Pancreas (tissue), 10 donors: ENCODE data around the gene PMVK. TPM values are rescaled to one million over a fixed set of nuclear protein-coding genes. Genes with fewer than 3 reads are reported as not detected.

Experiments
- ATAC-seq, 4 donors: fragments of 200-7000 bp; cut with Tn5 transposase; one replicate each; pipeline versions ENCODE4 v1.8.0 to v1.9.1; 2020; ENCODE audit warnings: mild to moderate bottlenecking in 4 of 4, moderate library complexity in 4 of 4
- DNase-seq, 6 donors: peaks; one replicate each; pipeline ENCODE4 v3.0.0-alpha.2; 2020
- FAIRE-seq: peaks from 2 replicates; lab custom pipeline; 2012; peaks lifted over from hg19 to GRCh38; lab: Jason Lieb, UNC
- H3K27ac ChIP-seq, 4 donors: fragments of 200-600 bp; sonication (generic); 1 replicate in 3 of 4; 2 replicates in 1 of 4; pipeline versions ENCODE4 v1.5.0 to v1.8.0; 2020
- H3K27me3 ChIP-seq, 4 donors: fragments of 200-600 bp; one replicate each; pipeline ENCODE4 v1.8.0; 2021
- H3K36me3 ChIP-seq, 3 donors: fragments of 200-600 bp; sonication (generic) in 1 of 3; one replicate each; pipeline versions ENCODE4 v1.5.0 to v1.8.0; 2020 to 2021
- H3K4me1 ChIP-seq, 3 donors: fragments of 200-600 bp; one replicate each; pipeline ENCODE4 v1.8.0; 2021
- H3K4me3 ChIP-seq, 4 donors: fragments of 200-600 bp; sonication (generic) in 2 of 4; one replicate each; pipeline versions ENCODE4 v1.5.0 to v1.8.0; 2020 to 2021
- H3K9me3 ChIP-seq, 4 donors: fragments of 200-600 bp; one replicate each; pipeline ENCODE4 v1.8.0; 2021
- WGBS, 2 donors: extraction: QIAGEN DNeasy Blood & Tissue Kit; methylation state at CpG; one replicate each; pipeline ENCODE4 v1.1.7; 2013; 5-methylcytosine and 5-hydroxymethylcytosine counted together
- intact Hi-C, 3 donors: fragments of 100-400 bp; cut with DNase I; formaldehyde crosslinking; loops; one replicate each; pipeline versions ENCODE4 v1.11.1 to v1.14.2; 2022
- polyA plus RNA-seq, 2 donors: library from polyadenylated mRNA; stranded (reverse); fragments of 200-250 nt; gene quantifications; one replicate each; pipeline ENCODE4 v1.2.3, GENCODE V29; 2013
- total RNA-seq, 6 donors: library from RNA; stranded (reverse); fragmentation: NEBNext Ultra II Directional in 4 of 6; extraction: Animal tissue kit (Norgen Biotek cat#: 25700) in 4 of 6; gene quantifications; one replicate each; pipeline versions ENCODE4 v1.2.1 to v1.2.4, GENCODE V29; 2021 to 2023
- TF ChIP-seq, protein P1 (sequence below), 4 donors: fragments of 200-600 bp; sonication (generic) in 3 of 4; IDR thresholded peaks; one replicate each; pipeline versions ENCODE4 v1.5.0 to v1.8.0; 2021; ENCODE audit warnings: antibody characterized with exemption in 4 of 4
- donor health status: healthy with polysubstance abuse.
- donor health status: DM: no; HTN: no; CAD: no; lungs with moderate emphysema.
- donor health status: DM: no; HTN: no; CAD: no.
- donor health status: control.
- donor health status: control.
- donor health status: Bipolar disorder and iron deficiency.
- donor health status: DM: yes; HTN: yes; CAD: no.
- donor health status: DM: no; HTN: no; CAD: no.
- donor health status: DM: no; HTN: no; CAD: no.
- donor health status: DM: yes; HTN: yes; CAD: no.

PMVK gene
- total and polyA plus RNA-seq, 8 donors: 12.4 to 32.4 (median 16.8) TPM

DNA sequence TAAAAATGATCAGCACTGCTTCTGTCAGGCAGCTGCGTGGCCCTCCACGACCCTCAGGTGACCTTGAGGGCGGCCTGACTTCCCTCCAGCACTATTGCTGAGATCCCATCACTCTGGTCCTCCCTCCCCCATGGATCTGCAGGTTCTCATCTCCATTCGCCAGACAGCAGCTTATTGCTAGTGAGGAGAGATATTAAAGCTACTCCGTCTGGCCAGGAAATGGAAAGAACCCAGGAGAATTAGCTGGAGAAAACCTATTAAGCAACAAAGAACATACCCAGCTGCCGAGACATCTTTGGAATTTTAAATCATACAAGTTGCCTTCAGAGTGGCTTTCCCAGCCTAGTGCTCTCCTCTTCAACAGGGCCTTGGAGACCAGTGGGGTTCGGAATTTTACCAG is 40.7 kb downstream of the PMVK start:
- WGBS, 2 donors: 56 to 57% methylated on average over 7 of the region's 7 CpGs
- no peak for DNase-seq
- Histone ChIP-seq H3K4me3 (no peak overlapping the region), H3K36me3 (no peaks in the 10 kb centered on the region), H3K27me3 (no peaks in the 10 kb centered on the region), H3K4me1 (no peaks in the 10 kb centered on the region), H3K9me3 (no peaks in the 10 kb centered on the region), H3K27ac (no peak overlapping the region)
- no peak for ATAC-seq
- TF ChIP-seq, protein P1, sequence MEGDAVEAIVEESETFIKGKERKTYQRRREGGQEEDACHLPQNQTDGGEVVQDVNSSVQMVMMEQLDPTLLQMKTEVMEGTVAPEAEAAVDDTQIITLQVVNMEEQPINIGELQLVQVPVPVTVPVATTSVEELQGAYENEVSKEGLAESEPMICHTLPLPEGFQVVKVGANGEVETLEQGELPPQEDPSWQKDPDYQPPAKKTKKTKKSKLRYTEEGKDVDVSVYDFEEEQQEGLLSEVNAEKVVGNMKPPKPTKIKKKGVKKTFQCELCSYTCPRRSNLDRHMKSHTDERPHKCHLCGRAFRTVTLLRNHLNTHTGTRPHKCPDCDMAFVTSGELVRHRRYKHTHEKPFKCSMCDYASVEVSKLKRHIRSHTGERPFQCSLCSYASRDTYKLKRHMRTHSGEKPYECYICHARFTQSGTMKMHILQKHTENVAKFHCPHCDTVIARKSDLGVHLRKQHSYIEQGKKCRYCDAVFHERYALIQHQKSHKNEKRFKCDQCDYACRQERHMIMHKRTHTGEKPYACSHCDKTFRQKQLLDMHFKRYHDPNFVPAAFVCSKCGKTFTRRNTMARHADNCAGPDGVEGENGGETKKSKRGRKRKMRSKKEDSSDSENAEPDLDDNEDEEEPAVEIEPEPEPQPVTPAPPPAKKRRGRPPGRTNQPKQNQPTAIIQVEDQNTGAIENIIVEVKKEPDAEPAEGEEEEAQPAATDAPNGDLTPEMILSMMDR (IDR thresholded peaks at IDR 0.05): no peak
- FAIRE-seq: no peak
- intact Hi-C loops: no loop called here

DNA sequence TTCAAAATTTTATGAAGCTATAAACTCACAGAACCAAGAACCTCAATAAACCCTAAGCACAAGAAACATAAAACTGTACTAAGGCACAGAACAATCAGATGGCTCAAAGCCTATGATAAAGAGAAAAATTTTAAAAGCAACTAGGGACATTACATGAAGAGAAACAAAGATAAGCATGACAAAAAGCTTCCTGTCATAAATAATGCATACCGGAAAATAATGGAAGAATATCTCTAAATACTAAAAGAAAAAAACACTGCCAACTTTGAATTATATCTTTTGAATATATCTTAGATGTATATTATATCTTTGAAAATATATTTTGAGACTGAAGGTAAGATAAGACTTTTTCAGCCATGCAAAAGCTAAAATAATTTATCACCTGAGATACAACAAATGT is 45.1 kb downstream of the PMVK start:
- ATAC-seq (no peak), FAIRE-seq (peak; percentile 49), DNase-seq (no peak)
- H3K9me3 ChIP-seq: no peaks in the 10 kb centered on the region
- H3K4me3 ChIP-seq: no peak overlapping the region
- H3K4me1 ChIP-seq: no peaks in the 10 kb centered on the region
- no peak overlapping the region for H3K27ac ChIP-seq
- intact Hi-C loops: no loop called here
- no peaks in the 10 kb centered on the region for H3K36me3 ChIP-seq
- TF ChIP-seq, protein P1 (IDR thresholded peaks at IDR 0.05): no peak
- H3K27me3 ChIP-seq: no peaks in the 10 kb centered on the region
- 78 to 83% methylated on average over 1 of the region's 1 CpG for WGBS, 2 donors

DNA sequence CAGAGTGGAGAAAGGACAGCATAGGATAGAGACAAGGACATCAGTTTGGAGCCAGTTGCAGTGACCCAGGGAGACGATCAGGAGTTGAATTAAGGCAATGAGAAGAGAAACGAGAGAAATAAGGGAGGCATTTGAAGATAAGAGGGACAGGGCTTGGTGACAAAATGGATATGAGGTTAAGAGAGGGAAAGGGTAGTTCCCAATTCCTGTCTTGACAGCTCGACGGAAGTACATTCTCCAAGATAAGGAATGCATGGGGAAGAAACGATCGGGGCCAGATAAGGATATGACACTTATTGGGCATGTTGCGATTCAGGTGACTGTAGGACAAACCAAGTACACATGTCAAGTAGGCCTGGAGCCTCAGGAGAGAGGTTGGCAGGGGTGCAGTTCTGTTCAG is 47.8 kb downstream of the PMVK start:
- Histone ChIP-seq H3K36me3 (no peaks in the 10 kb centered on the region), H3K27me3 (no peaks in the 10 kb centered on the region), H3K27ac (no peak overlapping the region), H3K4me1 (no peaks in the 10 kb centered on the region), H3K4me3 (no peak overlapping the region), H3K9me3 (no peaks in the 10 kb centered on the region)
- WGBS, 2 donors: 59 to 63% methylated on average over 7 of the region's 7 CpGs
- intact Hi-C loops: loop anchor here in 2 of 3 donors (10.0 kb wide), 2 partner anchors 324 to 334 kb away; partner anchors contain the start of genes CHRNB2 (in 1 of the 2) and UBE2Q1 (in 1 of the 2)
- TF ChIP-seq, protein P1 (IDR thresholded peaks at IDR 0.05): no peak
- no peak for ATAC-seq
- FAIRE-seq: no peak
- no peak for DNase-seq

DNA sequence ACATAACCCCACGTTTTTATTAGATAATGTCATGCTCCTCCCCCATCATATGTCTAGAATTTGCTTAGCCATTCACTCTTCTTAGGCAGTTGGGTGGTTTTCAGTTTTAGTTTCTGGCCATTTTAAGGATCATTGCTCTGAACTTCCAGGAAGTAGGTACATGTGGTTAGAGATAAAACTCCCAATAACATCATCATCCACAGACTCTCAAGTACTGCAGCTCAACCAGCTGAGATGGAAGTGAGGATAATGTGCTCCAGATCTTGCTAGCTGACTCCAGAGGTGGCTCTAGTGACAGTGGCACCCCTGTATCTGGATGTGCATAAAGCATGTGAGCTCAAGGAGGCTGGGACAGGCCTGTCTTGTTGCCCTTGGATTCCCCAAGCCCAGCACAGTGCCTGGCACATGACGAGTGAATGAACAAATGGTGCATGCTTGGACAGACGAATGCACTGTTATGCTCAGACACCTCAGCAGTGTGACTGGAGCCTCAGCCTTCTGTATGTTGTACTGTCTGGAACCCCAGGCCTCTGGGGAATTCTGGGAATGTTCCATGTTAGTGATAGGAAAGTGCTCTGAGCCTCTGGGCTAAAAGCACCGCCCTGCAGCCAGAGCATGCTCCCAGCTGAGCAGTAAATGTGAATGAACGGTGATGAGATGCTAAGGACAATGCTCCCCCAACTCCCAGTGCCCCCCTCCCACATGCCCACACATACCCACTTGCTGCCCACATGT is 50.1 kb downstream of the PMVK start:
- H3K4me1 ChIP-seq: no peaks in the 10 kb centered on the region
- FAIRE-seq (no peak), ATAC-seq (no peak), DNase-seq (no peak)
- no peaks in the 10 kb centered on the region for H3K36me3 ChIP-seq
- no peaks in the 10 kb centered on the region for H3K9me3 ChIP-seq
- H3K27ac ChIP-seq: no peak overlapping the region
- TF ChIP-seq, protein P1 (IDR thresholded peaks at IDR 0.05): no peak
- intact Hi-C loops: loop anchor here in 2 of 3 donors (10.0 kb wide), 2 partner anchors 322 to 332 kb away; partner anchors contain the start of genes CHRNB2 (in 1 of the 2) and UBE2Q1 (in 1 of the 2)
- no peak overlapping the region for H3K4me3 ChIP-seq
- H3K27me3 ChIP-seq: no peaks in the 10 kb centered on the region
- WGBS, 2 donors: 51 to 58% methylated on average over 5 of the region's 5 CpGs
